WTC11 (cell line): Measurements from ENCODE around the gene SLC25A38. TPM values are rescaled to one million over a fixed set of nuclear protein-coding genes. Genes with fewer than 3 reads are reported as not detected.

ENCODE experiments used
- ATAC-seq: fragments of 200-7000 bp; cut with Tn5 transposase; 2 replicates; pipeline ENCODE4 v1.10.0; 2021; ENCODE audit warnings: mild to moderate bottlenecking, moderate library complexity
- CTCF ChIA-PET: fragments of 300-600 bp; sonication (Branson Sonifier 250); formaldehyde crosslinking; loops from one replicate; lab custom pipeline; 2021; ENCODE audit warnings: antibody characterized with exemption; lab: Charles Lee
- POLR2A ChIA-PET: fragments of 350-600 bp; sonication (Branson Sonifier 250); formaldehyde crosslinking; loops from one replicate; lab custom pipeline; 2021; ENCODE audit warnings: antibody characterized with exemption; lab: Charles Lee
- DNase-seq: peaks from one replicate; pipeline ENCODE4 v3.0.0; 2021; ENCODE audit warnings: low spot score
- H3K27ac Mint-ChIP-seq: 2 replicates; pipeline ENCODE4 v1.8.0; 2021; ENCODE audit warnings: mixed read lengths
- H3K27me3 Mint-ChIP-seq: 2 replicates; pipeline ENCODE4 v1.8.0; 2021; ENCODE audit warnings: low read depth, mild to moderate bottlenecking, moderate library complexity, mixed read lengths
- H3K36me3 Mint-ChIP-seq: 2 replicates; pipeline ENCODE4 v1.8.0; 2021; ENCODE audit warnings: mixed read lengths
- H3K4me1 Mint-ChIP-seq: 2 replicates; pipeline ENCODE4 v1.8.0; 2022; ENCODE audit warnings: mixed read lengths
- H3K4me3 Mint-ChIP-seq: 2 replicates; pipeline ENCODE4 v1.8.0; 2021; ENCODE audit warnings: mild to moderate bottlenecking, moderate library complexity, mixed read lengths
- H3K9me3 Mint-ChIP-seq: 2 replicates; pipeline ENCODE4 v1.8.0; 2021; ENCODE audit warnings: mixed read lengths
- ETV6 ChIP-seq: sonication (generic); formaldehyde crosslinking; IDR thresholded peaks from 2 replicates; pipeline ENCODE4 v1.8.1; 2022; ENCODE audit warnings: mild to moderate bottlenecking, missing genetic modification reagents
- NR1H2 ChIP-seq: sonication (generic); formaldehyde crosslinking; IDR thresholded peaks from 2 replicates; pipeline ENCODE4 v1.9.0; 2021; ENCODE audit warnings: mild to moderate bottlenecking, moderate library complexity, missing genetic modification reagents
- ZBTB21 ChIP-seq: sonication (generic); formaldehyde crosslinking; IDR thresholded peaks from 2 replicates; pipeline ENCODE4 v1.8.1; 2023; ENCODE audit warnings: mild to moderate bottlenecking, missing genetic modification reagents, borderline replicate concordance
- ZNF317 ChIP-seq: sonication (generic); formaldehyde crosslinking; IDR thresholded peaks from 2 replicates; pipeline ENCODE4 v1.8.1; 2023; ENCODE audit warnings: low read depth, mild to moderate bottlenecking, moderate library complexity, missing genetic modification reagents, borderline replicate concordance
- total RNA-seq: library from RNA; stranded (reverse); gene quantifications from 3 replicates; pipeline ENCODE4 v1.2.3, GENCODE V29; 2021
- TF ChIP-seq, protein P1 (sequence below): fragments of 250-450 bp; sonication (Bioruptor Pico); IDR thresholded peaks from 2 replicates; pipeline ENCODE4 v1.9.0; 2021; ENCODE audit warnings: mild to moderate bottlenecking
- TF ChIP-seq, protein P2 (sequence below): sonication (generic); formaldehyde crosslinking; IDR thresholded peaks from 2 replicates; pipeline ENCODE4 v1.8.0; 2022; ENCODE audit warnings: mild to moderate bottlenecking, missing genetic modification reagents
- TF ChIP-seq, protein P3 (sequence below): sonication (generic); formaldehyde crosslinking; IDR thresholded peaks from 2 replicates; pipeline ENCODE4 v1.8.0; 2022; ENCODE audit warnings: mild to moderate bottlenecking, missing genetic modification reagents
- TF ChIP-seq, protein P4 (sequence below): fragments of 250-450 bp; sonication (Bioruptor Pico); conservative IDR thresholded peaks from 2 replicates; pipeline ENCODE4 v1.9.0; 2021; ENCODE audit warnings: mild to moderate bottlenecking
- TF ChIP-seq, protein P5 (sequence below): sonication (generic); formaldehyde crosslinking; IDR thresholded peaks from 2 replicates; pipeline ENCODE4 v1.8.1; 2023; ENCODE audit warnings: mild to moderate bottlenecking, missing genetic modification reagents, moderate library complexity
- TF ChIP-seq, protein P6 (sequence below): fragments of 200-600 bp; IDR thresholded peaks from 2 replicates; pipeline ENCODE4 v1.8.0; 2022; ENCODE audit warnings: antibody characterized with exemption

Gene SLC25A38
- total RNA-seq, 1 experiment from 2014 or later = 34.9 TPM

DNA sequence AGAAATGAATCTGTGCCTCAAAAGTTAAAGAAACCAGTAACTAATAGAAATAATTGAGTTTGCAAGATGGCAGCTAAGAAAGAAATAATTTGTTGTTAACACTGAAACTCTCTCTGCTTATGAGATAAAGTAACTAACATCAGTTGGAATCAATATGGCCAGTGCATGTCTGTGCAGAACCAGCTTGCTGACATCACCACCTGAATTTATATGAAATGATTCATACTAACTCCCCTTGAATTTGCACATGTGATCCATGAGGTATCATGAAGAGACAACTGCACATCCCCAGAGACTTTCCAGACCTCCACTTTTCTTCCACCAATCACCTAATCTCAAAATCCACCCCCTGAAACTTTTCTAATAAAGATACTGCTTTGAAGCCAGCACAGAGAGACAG, 10.3 kb upstream of the SLC25A38 start (continued):
- TF ChIP-seq, protein P1, sequence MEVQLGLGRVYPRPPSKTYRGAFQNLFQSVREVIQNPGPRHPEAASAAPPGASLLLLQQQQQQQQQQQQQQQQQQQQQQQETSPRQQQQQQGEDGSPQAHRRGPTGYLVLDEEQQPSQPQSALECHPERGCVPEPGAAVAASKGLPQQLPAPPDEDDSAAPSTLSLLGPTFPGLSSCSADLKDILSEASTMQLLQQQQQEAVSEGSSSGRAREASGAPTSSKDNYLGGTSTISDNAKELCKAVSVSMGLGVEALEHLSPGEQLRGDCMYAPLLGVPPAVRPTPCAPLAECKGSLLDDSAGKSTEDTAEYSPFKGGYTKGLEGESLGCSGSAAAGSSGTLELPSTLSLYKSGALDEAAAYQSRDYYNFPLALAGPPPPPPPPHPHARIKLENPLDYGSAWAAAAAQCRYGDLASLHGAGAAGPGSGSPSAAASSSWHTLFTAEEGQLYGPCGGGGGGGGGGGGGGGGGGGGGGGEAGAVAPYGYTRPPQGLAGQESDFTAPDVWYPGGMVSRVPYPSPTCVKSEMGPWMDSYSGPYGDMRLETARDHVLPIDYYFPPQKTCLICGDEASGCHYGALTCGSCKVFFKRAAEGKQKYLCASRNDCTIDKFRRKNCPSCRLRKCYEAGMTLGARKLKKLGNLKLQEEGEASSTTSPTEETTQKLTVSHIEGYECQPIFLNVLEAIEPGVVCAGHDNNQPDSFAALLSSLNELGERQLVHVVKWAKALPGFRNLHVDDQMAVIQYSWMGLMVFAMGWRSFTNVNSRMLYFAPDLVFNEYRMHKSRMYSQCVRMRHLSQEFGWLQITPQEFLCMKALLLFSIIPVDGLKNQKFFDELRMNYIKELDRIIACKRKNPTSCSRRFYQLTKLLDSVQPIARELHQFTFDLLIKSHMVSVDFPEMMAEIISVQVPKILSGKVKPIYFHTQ (CRISPR knock-in tag) = no peak

DNA sequence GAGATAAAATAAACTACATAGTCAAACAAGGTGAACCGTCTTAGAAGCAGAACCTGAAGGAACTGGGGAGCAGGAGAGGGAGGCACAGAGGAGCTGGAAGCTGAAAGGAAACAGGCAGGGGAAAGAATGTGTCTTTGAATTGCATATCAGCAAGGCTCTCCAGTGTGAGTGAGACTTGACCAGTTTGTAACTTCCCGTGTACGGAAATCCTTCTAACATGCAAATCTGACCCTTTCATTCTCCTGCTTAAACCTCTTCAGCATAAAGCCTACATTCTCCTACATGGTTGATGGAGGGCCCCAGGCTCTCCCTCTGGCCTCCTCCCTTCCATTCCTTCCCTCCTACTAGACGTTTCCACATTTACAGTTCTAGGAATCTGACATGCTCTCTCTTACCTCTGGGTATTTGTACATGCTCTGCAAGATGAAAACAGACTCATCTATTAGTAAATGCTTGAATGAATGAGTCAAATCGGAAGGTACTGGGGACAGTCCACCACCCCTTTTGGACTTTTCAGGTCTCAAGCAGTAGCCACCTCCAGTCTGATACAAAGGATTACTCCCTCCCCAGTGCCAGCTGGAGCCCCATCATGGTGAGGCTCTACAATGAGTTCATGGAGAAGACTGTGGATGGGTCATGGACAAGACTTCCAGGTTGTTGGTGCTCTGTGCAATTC, 6.1 kb upstream of the SLC25A38 start:
- no peak for DNase-seq
- POLR2A ChIA-PET = interaction anchor here (1.8 kb wide), 1 partner anchor 89 kb away, joined by 5 read pairs; no protein-coding TSS in a partner anchor
- H3K4me1 Mint-ChIP-seq = peaks cover 26% of the 10 kb centered on the region
- TF ChIP-seq ETV6 (CRISPR knock-in tag) = peak; percentile 60; the same call in 1 of the 2 replicates
- TF ChIP-seq ZNF317 = no peak
- H3K9me3 Mint-ChIP-seq = peaks cover 14% of the 10 kb centered on the region
- peaks cover 12% of the 10 kb centered on the region for H3K36me3 Mint-ChIP-seq
- ATAC-seq = peak; percentile 61
- CTCF ChIA-PET = interaction anchor here (0.9 to 5.3 kb wide), 6 partner anchors 16 to 251 kb away, joined by 4 to 204 read pairs (median 4); no protein-coding TSS in a partner anchor
- H3K27me3 Mint-ChIP-seq = peaks cover 4% of the 10 kb centered on the region; the same call in 1 of the 2 replicates
- peak overlapping the region; percentile 8 for H3K4me3 Mint-ChIP-seq
- peak overlapping the region; percentile 67 for H3K27ac Mint-ChIP-seq

DNA sequence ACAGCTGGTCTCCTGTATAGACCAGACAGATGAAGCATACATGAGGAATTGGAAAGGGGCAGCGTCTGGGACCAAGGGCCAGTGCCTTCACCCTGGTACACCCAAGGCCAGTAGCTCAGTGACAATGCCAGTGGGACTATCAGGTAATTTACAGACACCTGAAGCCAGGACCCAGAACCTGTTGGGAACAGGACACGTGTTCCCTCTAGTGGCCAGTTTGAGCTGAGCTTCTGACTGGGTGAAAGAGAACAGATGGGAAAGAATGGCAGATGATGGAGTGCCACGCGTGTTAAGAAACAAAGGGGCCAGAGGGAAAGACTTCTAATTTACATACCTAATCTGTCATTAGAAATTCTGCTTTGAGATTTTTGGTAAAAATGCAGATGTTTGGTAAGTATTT, 5.1 kb upstream of the SLC25A38 start:
- DNase-seq (peak; percentile 71), ATAC-seq (peak; percentile 89)
- H3K27ac Mint-ChIP-seq = peak overlapping the region; percentile 46; the same call in 1 of the 2 replicates
- H3K4me1 Mint-ChIP-seq = peaks cover 33% of the 10 kb centered on the region
- TF ChIP-seq, protein P2, sequence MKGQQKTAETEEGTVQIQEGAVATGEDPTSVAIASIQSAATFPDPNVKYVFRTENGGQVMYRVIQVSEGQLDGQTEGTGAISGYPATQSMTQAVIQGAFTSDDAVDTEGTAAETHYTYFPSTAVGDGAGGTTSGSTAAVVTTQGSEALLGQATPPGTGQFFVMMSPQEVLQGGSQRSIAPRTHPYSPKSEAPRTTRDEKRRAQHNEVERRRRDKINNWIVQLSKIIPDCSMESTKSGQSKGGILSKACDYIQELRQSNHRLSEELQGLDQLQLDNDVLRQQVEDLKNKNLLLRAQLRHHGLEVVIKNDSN = peak; percentile 37; the same call in 1 of the 2 replicates
- TF ChIP-seq, protein P3, sequence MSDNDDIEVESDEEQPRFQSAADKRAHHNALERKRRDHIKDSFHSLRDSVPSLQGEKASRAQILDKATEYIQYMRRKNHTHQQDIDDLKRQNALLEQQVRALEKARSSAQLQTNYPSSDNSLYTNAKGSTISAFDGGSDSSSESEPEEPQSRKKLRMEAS (CRISPR knock-in tag) = 0 out of 2 replicates have a peak, but pooled peaks have one; percentile 19
- TF ChIP-seq, protein P4, sequence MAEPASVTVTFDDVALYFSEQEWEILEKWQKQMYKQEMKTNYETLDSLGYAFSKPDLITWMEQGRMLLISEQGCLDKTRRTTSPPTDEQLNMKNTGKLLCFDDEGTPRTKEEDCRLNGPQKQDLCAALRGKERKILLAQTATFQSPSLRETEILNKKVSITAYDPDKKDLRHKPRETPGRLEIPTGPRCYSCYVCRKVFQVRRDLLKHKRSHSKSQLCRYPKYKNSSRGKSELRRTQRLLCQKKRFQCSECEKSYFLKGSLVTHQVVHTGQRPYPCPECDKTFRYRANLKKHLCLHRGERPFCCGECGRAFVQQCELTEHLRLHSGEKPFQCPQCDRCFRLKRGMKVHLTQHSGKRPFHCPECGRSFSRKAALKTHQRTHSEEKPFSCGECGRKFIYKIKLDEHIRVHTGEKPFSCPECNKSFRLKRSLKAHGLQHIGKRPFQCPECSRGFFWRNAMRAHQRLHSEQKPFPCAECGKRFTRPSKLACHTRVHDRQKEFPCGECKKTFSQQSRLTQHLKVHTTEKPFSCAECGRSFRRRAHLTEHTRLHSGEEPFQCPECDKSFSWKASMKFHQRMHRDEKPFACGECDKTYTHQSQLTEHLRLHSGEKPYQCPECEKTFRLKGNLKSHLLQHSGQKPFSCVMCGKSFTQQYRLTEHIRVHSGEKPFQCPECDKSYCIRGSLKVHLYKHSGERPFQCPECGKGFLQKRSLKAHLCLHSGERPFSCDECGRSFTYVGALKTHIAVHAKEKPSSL (CRISPR knock-in tag) = no peak
- TF ChIP-seq, protein P5, sequence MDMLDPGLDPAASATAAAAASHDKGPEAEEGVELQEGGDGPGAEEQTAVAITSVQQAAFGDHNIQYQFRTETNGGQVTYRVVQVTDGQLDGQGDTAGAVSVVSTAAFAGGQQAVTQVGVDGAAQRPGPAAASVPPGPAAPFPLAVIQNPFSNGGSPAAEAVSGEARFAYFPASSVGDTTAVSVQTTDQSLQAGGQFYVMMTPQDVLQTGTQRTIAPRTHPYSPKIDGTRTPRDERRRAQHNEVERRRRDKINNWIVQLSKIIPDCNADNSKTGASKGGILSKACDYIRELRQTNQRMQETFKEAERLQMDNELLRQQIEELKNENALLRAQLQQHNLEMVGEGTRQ = peak; percentile 62
- TF ChIP-seq, protein P6, sequence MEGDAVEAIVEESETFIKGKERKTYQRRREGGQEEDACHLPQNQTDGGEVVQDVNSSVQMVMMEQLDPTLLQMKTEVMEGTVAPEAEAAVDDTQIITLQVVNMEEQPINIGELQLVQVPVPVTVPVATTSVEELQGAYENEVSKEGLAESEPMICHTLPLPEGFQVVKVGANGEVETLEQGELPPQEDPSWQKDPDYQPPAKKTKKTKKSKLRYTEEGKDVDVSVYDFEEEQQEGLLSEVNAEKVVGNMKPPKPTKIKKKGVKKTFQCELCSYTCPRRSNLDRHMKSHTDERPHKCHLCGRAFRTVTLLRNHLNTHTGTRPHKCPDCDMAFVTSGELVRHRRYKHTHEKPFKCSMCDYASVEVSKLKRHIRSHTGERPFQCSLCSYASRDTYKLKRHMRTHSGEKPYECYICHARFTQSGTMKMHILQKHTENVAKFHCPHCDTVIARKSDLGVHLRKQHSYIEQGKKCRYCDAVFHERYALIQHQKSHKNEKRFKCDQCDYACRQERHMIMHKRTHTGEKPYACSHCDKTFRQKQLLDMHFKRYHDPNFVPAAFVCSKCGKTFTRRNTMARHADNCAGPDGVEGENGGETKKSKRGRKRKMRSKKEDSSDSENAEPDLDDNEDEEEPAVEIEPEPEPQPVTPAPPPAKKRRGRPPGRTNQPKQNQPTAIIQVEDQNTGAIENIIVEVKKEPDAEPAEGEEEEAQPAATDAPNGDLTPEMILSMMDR = peak; percentile 42
- TF ChIP-seq NR1H2 (CRISPR knock-in tag) (no peak), ZBTB21 (CRISPR knock-in tag) (no peak)
- no peaks in the 10 kb centered on the region for H3K27me3 Mint-ChIP-seq
- POLR2A ChIA-PET = interaction anchor here (1.8 kb wide), 1 partner anchor 90 kb away, joined by 5 read pairs; no protein-coding TSS in a partner anchor
- peaks cover 2% of the 10 kb centered on the region for H3K36me3 Mint-ChIP-seq
- CTCF ChIA-PET = interaction anchor here (0.6 to 5.3 kb wide), 46 partner anchors 9 to 309 kb away, joined by 3 to 204 read pairs (median 4); partner anchors contain the start of genes CCR8, CX3CR1, GORASP1 and TTC21A
- H3K4me3 Mint-ChIP-seq = no peak overlapping the region
- peaks cover 6% of the 10 kb centered on the region for H3K9me3 Mint-ChIP-seq
